ENCODE results near the gene MCF2.

DNA sequence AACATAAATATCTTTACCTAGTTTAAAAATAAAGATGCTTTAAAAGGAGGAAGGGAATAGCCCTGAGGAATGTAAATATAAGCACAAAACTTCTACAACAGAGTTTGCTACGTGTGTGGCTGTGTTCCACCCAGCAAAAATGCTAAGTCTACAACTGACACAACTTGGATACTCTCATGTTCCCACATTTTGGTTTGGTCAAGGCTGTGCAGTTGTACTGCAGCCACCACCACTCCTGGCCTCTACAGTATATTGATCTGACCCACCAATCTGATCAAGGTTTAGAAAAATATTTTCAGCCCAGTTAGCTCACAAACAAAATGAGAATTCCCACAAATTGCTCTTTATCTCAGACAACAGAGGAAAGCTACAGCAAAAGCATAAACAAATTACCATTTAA lies 165.3 kb downstream of the MCF2 start:
- TF ChIP-seq, protein P1, sequence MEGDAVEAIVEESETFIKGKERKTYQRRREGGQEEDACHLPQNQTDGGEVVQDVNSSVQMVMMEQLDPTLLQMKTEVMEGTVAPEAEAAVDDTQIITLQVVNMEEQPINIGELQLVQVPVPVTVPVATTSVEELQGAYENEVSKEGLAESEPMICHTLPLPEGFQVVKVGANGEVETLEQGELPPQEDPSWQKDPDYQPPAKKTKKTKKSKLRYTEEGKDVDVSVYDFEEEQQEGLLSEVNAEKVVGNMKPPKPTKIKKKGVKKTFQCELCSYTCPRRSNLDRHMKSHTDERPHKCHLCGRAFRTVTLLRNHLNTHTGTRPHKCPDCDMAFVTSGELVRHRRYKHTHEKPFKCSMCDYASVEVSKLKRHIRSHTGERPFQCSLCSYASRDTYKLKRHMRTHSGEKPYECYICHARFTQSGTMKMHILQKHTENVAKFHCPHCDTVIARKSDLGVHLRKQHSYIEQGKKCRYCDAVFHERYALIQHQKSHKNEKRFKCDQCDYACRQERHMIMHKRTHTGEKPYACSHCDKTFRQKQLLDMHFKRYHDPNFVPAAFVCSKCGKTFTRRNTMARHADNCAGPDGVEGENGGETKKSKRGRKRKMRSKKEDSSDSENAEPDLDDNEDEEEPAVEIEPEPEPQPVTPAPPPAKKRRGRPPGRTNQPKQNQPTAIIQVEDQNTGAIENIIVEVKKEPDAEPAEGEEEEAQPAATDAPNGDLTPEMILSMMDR (IDR thresholded peaks at IDR 0.05; ENCODE audit: poor library complexity, severe bottlenecking), result no peak
- no peak for TF ChIP-seq EZH2 (IDR thresholded peaks at IDR 0.05; ENCODE audit: borderline replicate concordance, insufficient read depth, low read length, poor library complexity, severe bottlenecking)
- no peak for TF ChIP-seq RAD21 (conservative IDR thresholded peaks at IDR 0.05)
- TF ChIP-seq EP300 (conservative IDR thresholded peaks at IDR 0.05; ENCODE audit: poor library complexity, severe bottlenecking), result no peak
- TF ChIP-seq TAF1 (IDR thresholded peaks at IDR 0.05; ENCODE audit: low read depth), result no peak
